H9 (cell line): Measurements from ENCODE around the gene FCF1. TPM values are rescaled to one million over a fixed set of nuclear protein-coding genes. Genes with fewer than 3 reads are reported as not detected.

Source experiments
- DNase-seq: peaks from one replicate; pipeline ENCODE4 v3.0.0-alpha.2; 2017
- H2AFZ ChIP-seq: one replicate; pipeline ENCODE4 v1.6.1; 2013; ENCODE audit warnings: mild to moderate bottlenecking, low read length, control low read depth, moderate library complexity
- H2AK5ac ChIP-seq: 2 replicates; pipeline ENCODE4 v1.6.1; 2013; ENCODE audit warnings: low read length, control low read depth, mixed read lengths; ENCODE audit not compliant: insufficient read length
- H2BK120ac ChIP-seq: one replicate; pipeline ENCODE4 v1.6.1; 2013; ENCODE audit warnings: low read depth, mild to moderate bottlenecking, low read length, control low read depth, inconsistent platforms; ENCODE audit not compliant: poor library complexity, severe bottlenecking
- H2BK12ac ChIP-seq: 2 replicates; pipeline ENCODE4 v1.6.1; 2013; ENCODE audit warnings: low read length, control low read depth, mixed read lengths, low read depth; ENCODE audit not compliant: insufficient read length
- H2BK15ac ChIP-seq: 2 replicates; pipeline ENCODE4 v1.6.1; 2013; ENCODE audit warnings: low read depth, low read length, control low read depth
- H2BK20ac ChIP-seq: one replicate; pipeline ENCODE4 v1.6.1; 2013; ENCODE audit warnings: low read depth, mild to moderate bottlenecking, low read length, control low read depth, inconsistent platforms; ENCODE audit not compliant: poor library complexity, severe bottlenecking
- H2BK5ac ChIP-seq: 2 replicates; pipeline ENCODE4 v1.6.1; 2013; ENCODE audit warnings: low read length, control low read depth, mixed read lengths; ENCODE audit not compliant: insufficient read length
- H3K14ac ChIP-seq: 2 replicates; pipeline ENCODE4 v1.6.1; 2013; ENCODE audit warnings: low read length, control low read depth; ENCODE audit not compliant: insufficient read depth
- H3K18ac ChIP-seq: 2 replicates; pipeline ENCODE4 v1.6.1; 2013; ENCODE audit warnings: low read depth, mild to moderate bottlenecking, mixed read lengths, low read length, control low read depth; ENCODE audit not compliant: insufficient read length
- H3K23ac ChIP-seq: 2 replicates; pipeline ENCODE4 v1.6.1; 2013; ENCODE audit warnings: low read length, control low read depth, mixed read lengths, low read depth; ENCODE audit not compliant: insufficient read length
- H3K23me2 ChIP-seq: 2 replicates; pipeline ENCODE4 v1.6.1; 2013; ENCODE audit warnings: low read depth, mild to moderate bottlenecking, mixed read lengths, low read length, control low read depth; ENCODE audit not compliant: insufficient read length, poor library complexity, severe bottlenecking
- H3K27ac ChIP-seq: 2 replicates; pipeline ENCODE4 v1.5.1; 2013; ENCODE audit warnings: low read length, control low read depth, mixed read lengths, low read depth; ENCODE audit not compliant: insufficient read length
- H3K27me3 ChIP-seq: 2 replicates; pipeline ENCODE4 v1.6.1; 2013; ENCODE audit warnings: low read length, control low read depth, inconsistent platforms; ENCODE audit not compliant: insufficient read depth
- H3K4ac ChIP-seq: 2 replicates; pipeline ENCODE4 v1.6.1; 2013; ENCODE audit warnings: low read depth, mild to moderate bottlenecking, control low read depth, inconsistent platforms, low read length, moderate library complexity
- H3K4me1 ChIP-seq: 2 replicates; pipeline ENCODE4 v1.6.1; 2013; ENCODE audit warnings: low read length, control low read depth, inconsistent platforms; ENCODE audit not compliant: insufficient read depth
- H3K4me2 ChIP-seq: 2 replicates; pipeline ENCODE4 v1.6.1; 2013; ENCODE audit warnings: low read length, control low read depth, mixed read lengths; ENCODE audit not compliant: insufficient read length, insufficient read depth
- H3K56ac ChIP-seq: 2 replicates; pipeline ENCODE4 v1.6.1; 2013; ENCODE audit warnings: low read depth, mild to moderate bottlenecking, mixed read lengths, low read length, control low read depth; ENCODE audit not compliant: insufficient read length
- H3K79me1 ChIP-seq: 2 replicates; pipeline ENCODE4 v1.6.1; 2013; ENCODE audit warnings: low read depth, mild to moderate bottlenecking, moderate library complexity, low read length, control low read depth, inconsistent platforms; ENCODE audit not compliant: insufficient read depth, poor library complexity, severe bottlenecking
- H3K79me2 ChIP-seq: 2 replicates; pipeline ENCODE4 v1.6.1; 2013; ENCODE audit warnings: low read length, control low read depth, inconsistent platforms; ENCODE audit not compliant: insufficient read depth
- H3K9ac ChIP-seq: 2 replicates; pipeline ENCODE4 v1.6.1; 2013; ENCODE audit warnings: low read length, control low read depth, mixed read lengths; ENCODE audit not compliant: insufficient read length; ENCODE audit errors: extremely low read depth
- H3K9me3 ChIP-seq: one replicate; pipeline ENCODE4 v1.6.1; 2013; ENCODE audit warnings: low read depth, low read length, inconsistent platforms; ENCODE audit not compliant: control insufficient read depth
- H3T11ph ChIP-seq: one replicate; pipeline ENCODE4 v1.6.1; 2013; ENCODE audit warnings: mild to moderate bottlenecking, low read length, control low read depth, inconsistent platforms
- H4K20me1 ChIP-seq: one replicate; pipeline ENCODE4 v1.6.1; 2013; ENCODE audit not compliant: control insufficient read depth, insufficient read length, insufficient read depth
- H4K5ac ChIP-seq: 2 replicates; pipeline ENCODE4 v1.6.1; 2013; ENCODE audit warnings: low read depth, mild to moderate bottlenecking, mixed read lengths, low read length, control low read depth; ENCODE audit not compliant: insufficient read length
- H4K8ac ChIP-seq: replicated peaks from 2 replicates; pipeline ENCODE4 v1.6.1; 2013; ENCODE audit warnings: low read length, control low read depth, mixed read lengths, low read depth; ENCODE audit not compliant: insufficient read length
- H4K91ac ChIP-seq: 2 replicates; pipeline ENCODE4 v1.6.1; 2013; ENCODE audit warnings: low read depth, mild to moderate bottlenecking, moderate library complexity, mixed read lengths, low read length, control low read depth; ENCODE audit not compliant: insufficient read length
- H3K27ac Mint-ChIP-seq, 3 experiments: 2 replicates in 2 of 3; 3 replicates in 1 of 3; pipeline ENCODE4 v1.8.0; 2020 to 2021; ENCODE audit warnings: mixed read lengths in 3 of 3, mild to moderate bottlenecking in 1 of 3, moderate library complexity in 1 of 3
- H3K27me3 Mint-ChIP-seq: 2 replicates; pipeline ENCODE4 v1.8.0; 2021; ENCODE audit warnings: low read depth, mild to moderate bottlenecking, moderate library complexity, mixed read lengths
- H3K36me3 Mint-ChIP-seq, 3 experiments: 2 replicates in 2 of 3; 3 replicates in 1 of 3; pipeline ENCODE4 v1.8.0; 2020 to 2021; ENCODE audit warnings: low read depth in 3 of 3, mixed read lengths in 3 of 3; ENCODE audit not compliant: insufficient read depth in 1 of 3
- H3K4me1 Mint-ChIP-seq, 2 experiments: 2 replicates each; pipeline ENCODE4 v1.8.0; 2020; ENCODE audit warnings: mixed read lengths in 2 of 2
- H3K4me3 Mint-ChIP-seq, 2 experiments: 2 replicates in 1 of 2; 3 replicates in 1 of 2; pipeline ENCODE4 v1.8.0; 2020 to 2021; ENCODE audit warnings: mild to moderate bottlenecking in 2 of 2, mixed read lengths in 2 of 2, moderate library complexity in 1 of 2
- H3K9me3 Mint-ChIP-seq, 2 experiments: 2 replicates in 1 of 2; 3 replicates in 1 of 2; pipeline ENCODE4 v1.8.0; 2020; ENCODE audit warnings: mild to moderate bottlenecking in 2 of 2, mixed read lengths in 2 of 2, moderate library complexity in 1 of 2
- CTCF ChIP-seq: fragments of 200-600 bp; sonication (generic); conservative IDR thresholded peaks from 3 replicates; pipeline ENCODE4 v1.8.0; 2021; ENCODE audit warnings: antibody characterized with exemption, mild to moderate bottlenecking
- WGBS: extraction: QIAGEN DNeasy Blood & Tissue Kit; methylation state at CpG from one replicate; pipeline ENCODE4 v1.1.7; 2013; ENCODE audit warnings: missing lambda C conversion rate, low lambda C conversion rate, mixed read lengths; ENCODE audit not compliant: insufficient read length; ENCODE audit errors: extremely low coverage; 5-methylcytosine and 5-hydroxymethylcytosine counted together
- total RNA-seq: library from RNA; stranded (reverse); gene quantifications from 2 replicates; pipeline ENCODE4 v1.2.1, GENCODE V29; 2021

FCF1 gene
- total RNA-seq, 1 experiment from 2014 or later, result 87.7 TPM

- H3K56ac ChIP-seq, result no peak overlapping the region
- Mint-ChIP-seq H3K4me3 (no peak overlapping the region), H3K27me3 (no peaks in the 10 kb centered on the region), H3K9me3 (no peaks in the 10 kb centered on the region), H3K27ac (peak overlapping the region in 1 of 3 experiments; percentile 13; a peak in 1 of 7 replicates), H3K36me3 (peaks cover 14 to 42% (median 38%) of the 10 kb centered on the region in 3 experiments), H3K4me1 (peaks cover 10 to 12% of the 10 kb centered on the region in 2 experiments; a peak in 3 of 4 replicates)
- no peaks in the 10 kb centered on the region for H4K20me1 ChIP-seq
- WGBS, result no CpG with 5 or more reads among the region's 12 CpGs
- no peak overlapping the region for H4K91ac ChIP-seq
- H3K4ac ChIP-seq, result no peak overlapping the region
- DNase-seq, result no peak
- no peak overlapping the region for H2BK5ac ChIP-seq
- H3K27me3 ChIP-seq, result no peaks in the 10 kb centered on the region
- H2BK15ac ChIP-seq, result no peak overlapping the region
- no peak overlapping the region for H2BK12ac ChIP-seq
- no peak overlapping the region for H2BK120ac ChIP-seq
- no peak overlapping the region for H4K5ac ChIP-seq
- no peak overlapping the region for H3K9ac ChIP-seq
- H2BK20ac ChIP-seq, result no peak overlapping the region
- H3K79me1 ChIP-seq, result no peaks in the 10 kb centered on the region
- no peak overlapping the region for H3K27ac ChIP-seq
- H3K14ac ChIP-seq, result no peak overlapping the region
- no peak overlapping the region for H4K8ac ChIP-seq
- H3K79me2 ChIP-seq, result no peaks in the 10 kb centered on the region
- H3K18ac ChIP-seq, result no peak overlapping the region
- no peak overlapping the region for H3T11ph ChIP-seq
- H3K4me1 ChIP-seq, result peaks cover 2% of the 10 kb centered on the region
- no peak for TF ChIP-seq CTCF
- H3K4me2 ChIP-seq, result no peak overlapping the region
- no peak overlapping the region for H2AK5ac ChIP-seq
- H2AFZ ChIP-seq, result no peak overlapping the region
- H3K9me3 ChIP-seq, result no peaks in the 10 kb centered on the region
- H3K23me2 ChIP-seq, result no peaks in the 10 kb centered on the region
- H3K23ac ChIP-seq, result no peak overlapping the region
Measured at GRCh38 chr14:74684434-74684833, 28.5 kb upstream of the FCF1 start.
